GM12865 (cell line): Measurements from ENCODE around the gene DOCK2.

Experiments
- DNase-seq: peaks from one replicate; pipeline ENCODE4 v3.0.0; 2010; ENCODE audit warnings: low read depth
- H3K4me3 ChIP-seq: 2 replicates; pipeline ENCODE4 v1.5.1; 2011; ENCODE audit warnings: mild to moderate bottlenecking, low read depth, low read length, control low read depth
- CTCF ChIP-seq: IDR thresholded peaks from 2 replicates; pipeline ENCODE4 v1.5.1; 2011; ENCODE audit warnings: low read length, control low read depth, low read depth, inconsistent platforms; ENCODE audit not compliant: insufficient read depth; ENCODE audit errors: missing control alignments

DOCK2 gene

GRCh38 chr5:169897481-169897880 lies 260.4 kb downstream of the DOCK2 start:
- no peak for TF ChIP-seq CTCF
- DNase-seq, result no peak

DNA sequence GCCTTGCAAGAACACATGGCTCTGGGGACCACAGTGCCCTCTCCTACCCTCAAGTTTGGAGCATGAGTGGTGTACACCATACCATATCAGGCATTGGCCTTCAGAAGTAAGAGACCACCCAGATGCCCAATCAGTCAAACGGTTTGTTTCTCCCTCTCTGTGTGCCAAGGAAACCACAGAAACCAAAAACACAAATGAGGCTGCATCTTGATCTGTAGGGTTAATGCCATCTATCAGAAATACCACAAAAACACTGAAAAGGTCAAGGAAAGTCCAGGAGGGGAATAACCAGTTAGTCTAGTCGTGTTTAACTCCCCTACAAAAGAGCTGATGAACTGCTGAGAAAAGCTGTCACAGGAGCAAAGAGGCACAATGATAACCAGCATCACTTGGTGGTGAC lies 264.8 kb downstream of the DOCK2 start:
- no peak overlapping the region for H3K4me3 ChIP-seq
- DNase-seq, result peak; percentile 14
- no peak for TF ChIP-seq CTCF

More at GRCh38 chr5:169897481-169897880, 260.4 kb downstream of the DOCK2 start:
- H3K4me3 ChIP-seq, result no peak overlapping the region

- H3K4me3 ChIP-seq, result no peak overlapping the region
- DNase-seq, result peak; percentile 16
- TF ChIP-seq CTCF, result no peak
These were observed 267.0 kb downstream of the DOCK2 start for GRCh38 chr5:169904059-169904458.

DNA sequence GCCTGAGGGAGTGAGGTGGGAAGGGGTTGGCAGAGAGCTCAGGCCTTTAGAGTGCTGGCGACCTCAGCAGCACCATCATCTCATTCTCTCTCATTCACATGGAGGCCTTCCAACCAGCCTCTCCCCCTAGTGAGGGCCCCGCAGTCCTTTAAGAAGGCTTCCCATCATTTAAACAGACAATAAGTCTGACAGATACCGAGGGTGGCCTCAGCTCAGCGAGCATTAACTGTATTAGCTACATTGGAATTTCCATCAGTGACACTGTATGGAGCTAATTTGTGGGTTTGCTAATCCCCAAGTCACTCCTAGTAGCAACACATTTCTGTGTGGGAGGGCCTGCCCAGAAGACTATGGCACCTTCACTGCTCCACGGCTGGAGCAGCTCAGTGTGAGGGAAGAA lies 267.4 kb downstream of the DOCK2 start:
- TF ChIP-seq CTCF, result no peak
- DNase-seq, result no peak
- no peak overlapping the region for H3K4me3 ChIP-seq

DNA sequence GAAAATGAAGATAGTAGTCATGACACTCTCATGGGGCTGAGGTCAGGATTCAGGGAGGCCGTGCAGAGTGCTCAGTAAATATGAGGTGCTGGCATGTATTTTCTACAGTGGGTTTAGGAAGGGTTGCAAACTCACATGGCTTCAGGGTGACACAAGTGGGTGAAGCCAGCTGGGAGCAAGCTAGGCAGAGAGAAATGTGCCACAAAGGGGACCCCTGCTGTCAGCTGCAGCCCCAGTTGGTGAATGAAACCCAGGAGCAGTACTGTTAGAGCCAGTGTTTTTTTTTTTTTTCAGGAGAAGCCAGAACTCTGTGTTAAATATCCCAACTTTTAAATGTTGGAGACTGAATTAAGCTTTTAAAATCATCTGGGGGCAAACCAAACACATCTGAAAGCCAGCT lies 267.9 kb downstream of the DOCK2 start:
- no peak for TF ChIP-seq CTCF
- no peak for DNase-seq
- H3K4me3 ChIP-seq, result no peak overlapping the region

GRCh38 chr5:169906745-169907649 lies 269.9 kb downstream of the DOCK2 start:
- no peak for TF ChIP-seq CTCF
- H3K4me3 ChIP-seq, result no peak overlapping the region
- no peak for DNase-seq
